HG03064 (cell line): Measurements from ENCODE around the gene THAP7.
"Not testable (repeated sequence)": the region's sequence is repeated elsewhere in the genome, so short reads cannot be mapped to it uniquely, and the experiment has no call there.

Source experiments
- ATAC-seq: cut with Tn5 transposase; IDR thresholded peaks from one replicate; pipeline ENCODE4 v1.9.1; 2021; ENCODE audit warnings: low read depth; ENCODE audit not compliant: unreplicated experiment

The THAP7 gene

GRCh38 chr22:20980938-20981722 lies 20.8 kb downstream of the THAP7 start:
- ATAC-seq: no peak

GRCh38 chr22:20980523-20980922 lies 21.4 kb downstream of the THAP7 start:
- ATAC-seq: no peak

GRCh38 chr22:20979940-20980453 lies 21.9 kb downstream of the THAP7 start:
- ATAC-seq: no peak

- no peak for ATAC-seq
Measured at GRCh38 chr22:20979243-20979809, 22.6 kb downstream of the THAP7 start.

GRCh38 chr22:20978419-20978818 lies 23.5 kb downstream of the THAP7 start:
- ATAC-seq: no peak

- no peak for ATAC-seq
Measured at GRCh38 chr22:20977516-20978170, 24.3 kb downstream of the THAP7 start.

GRCh38 chr22:20977019-20977418 lies 24.9 kb downstream of the THAP7 start:
- no peak for ATAC-seq

- ATAC-seq: no peak
Measured at GRCh38 chr22:20976291-20976877, 25.5 kb downstream of the THAP7 start.

- ATAC-seq: no peak
Measured at GRCh38 chr22:20975541-20976290, 26.2 kb downstream of the THAP7 start.

- no peak for ATAC-seq
Measured at GRCh38 chr22:20974336-20974955, 27.5 kb downstream of the THAP7 start.

- no peak for ATAC-seq
Measured at GRCh38 chr22:20973634-20974286, 28.2 kb downstream of the THAP7 start.

GRCh38 chr22:20972933-20973577 lies 28.9 kb downstream of the THAP7 start:
- no peak for ATAC-seq

- ATAC-seq: not testable (repeated sequence)
Measured at GRCh38 chr22:20972014-20972694, 29.8 kb downstream of the THAP7 start.

- no peak for ATAC-seq
Measured at GRCh38 chr22:20970939-20971657, 30.8 kb downstream of the THAP7 start.

- ATAC-seq: no peak
Measured at GRCh38 chr22:20968281-20968977, 33.5 kb downstream of the THAP7 start.

- no peak for ATAC-seq
Measured at GRCh38 chr22:20967697-20968211, 34.2 kb downstream of the THAP7 start.
